GM18907 (cell line): ENCODE results near the gene EVI5L.
"Not testable (repeated sequence)": the region's sequence is repeated elsewhere in the genome, so short reads cannot be mapped to it uniquely, and the experiment has no call there.

Source experiments
- ATAC-seq: cut with Tn5 transposase; IDR thresholded peaks from one replicate; pipeline ENCODE4 v1.9.1; 2021; ENCODE audit warnings: mild to moderate bottlenecking, moderate library complexity; ENCODE audit not compliant: unreplicated experiment

The EVI5L gene

DNA sequence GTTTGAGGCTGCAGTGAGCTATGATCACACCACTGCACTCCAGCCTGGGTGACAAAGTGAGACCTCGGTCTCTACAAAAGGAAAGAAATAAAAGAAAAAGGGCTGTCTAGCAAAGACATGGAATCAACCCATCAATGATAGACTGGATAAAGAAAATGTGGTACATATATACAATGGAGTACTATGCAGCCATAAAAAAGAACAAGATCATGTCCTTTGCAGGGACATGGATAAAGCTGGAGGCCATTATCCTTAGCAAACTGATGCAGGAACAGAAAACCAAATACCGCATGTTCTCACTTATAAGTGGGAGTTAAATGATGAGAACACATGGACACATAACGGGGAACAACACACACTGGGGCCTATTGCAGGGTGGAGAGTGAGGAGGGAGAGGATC is 14.0 kb upstream of the EVI5L start:
- ATAC-seq, result not testable (repeated sequence)

GRCh38 chr19:7817801-7818200 is 12.2 kb upstream of the EVI5L start:
- ATAC-seq, result no peak

GRCh38 chr19:7818806-7819205 is 11.2 kb upstream of the EVI5L start:
- no peak for ATAC-seq

DNA sequence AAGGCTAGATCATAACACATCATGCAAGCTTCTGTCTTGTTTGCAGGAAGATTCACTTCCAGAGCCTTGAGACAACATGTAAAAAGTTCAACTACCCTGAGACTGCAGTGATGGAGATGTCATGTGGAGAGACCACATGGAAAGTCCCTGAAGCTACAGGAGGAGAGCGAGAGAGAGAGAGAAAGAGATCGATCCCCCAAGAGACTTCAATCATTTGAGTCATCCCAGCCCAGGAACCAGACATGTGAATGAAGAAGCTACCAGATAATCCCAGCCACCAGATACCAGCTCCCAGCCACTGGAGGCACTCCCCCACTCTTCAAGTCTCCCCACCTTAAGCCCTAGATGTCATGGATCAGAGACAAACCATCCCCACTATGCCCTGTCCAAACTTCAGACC is 10.7 kb upstream of the EVI5L start:
- ATAC-seq, result peak; percentile 52

GRCh38 chr19:7820588-7820987 is 9.4 kb upstream of the EVI5L start:
- no peak for ATAC-seq

DNA sequence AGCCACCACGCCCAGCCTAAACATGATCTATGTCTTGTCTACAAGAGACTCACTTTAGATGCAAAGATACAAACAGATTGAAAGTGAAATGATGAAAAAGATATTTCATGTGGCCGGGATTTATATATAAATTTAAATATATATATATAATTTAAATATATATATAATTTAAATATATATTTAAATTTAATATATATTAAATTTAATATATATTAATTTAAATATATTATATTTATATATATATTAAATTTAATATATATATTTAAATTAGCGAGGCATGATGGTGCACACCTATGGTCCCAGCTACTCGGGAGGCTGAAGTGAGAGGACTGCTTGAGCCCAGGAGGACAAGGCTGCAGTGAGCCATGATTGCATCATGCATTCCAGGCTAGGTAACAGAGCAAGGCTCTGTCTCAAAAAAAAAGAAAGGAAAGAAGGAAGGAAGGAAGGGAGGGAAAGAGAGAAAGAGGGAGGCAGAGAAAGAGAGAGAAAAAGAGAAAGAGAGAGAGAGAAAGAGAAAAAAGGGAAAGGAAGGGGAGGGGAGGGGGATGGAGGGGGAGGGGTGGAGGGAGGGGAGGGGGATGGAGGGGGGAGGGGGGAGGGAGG is 7.0 kb upstream of the EVI5L start:
- no peak for ATAC-seq

- ATAC-seq, result no peak
Measured at GRCh38 chr19:7823686-7824301, 6.2 kb upstream of the EVI5L start.

DNA sequence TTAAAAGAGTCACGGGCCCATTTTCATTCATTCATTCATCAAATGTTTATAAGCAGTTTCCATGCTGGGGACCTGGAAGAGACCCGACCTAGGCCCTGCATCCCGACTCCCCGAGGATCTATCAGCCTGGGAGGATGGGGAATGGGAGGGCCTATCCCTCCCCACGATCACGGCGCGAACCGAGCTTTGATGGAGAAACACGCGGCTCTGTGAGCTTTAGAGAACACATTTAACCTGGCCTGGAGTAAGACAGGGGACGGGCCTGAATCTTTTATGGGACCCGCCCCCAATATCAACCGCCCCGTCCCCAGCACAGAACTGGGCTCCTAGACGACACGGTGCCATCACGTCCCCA is 875 bp upstream of the EVI5L start:
- ATAC-seq, result no peak

DNA sequence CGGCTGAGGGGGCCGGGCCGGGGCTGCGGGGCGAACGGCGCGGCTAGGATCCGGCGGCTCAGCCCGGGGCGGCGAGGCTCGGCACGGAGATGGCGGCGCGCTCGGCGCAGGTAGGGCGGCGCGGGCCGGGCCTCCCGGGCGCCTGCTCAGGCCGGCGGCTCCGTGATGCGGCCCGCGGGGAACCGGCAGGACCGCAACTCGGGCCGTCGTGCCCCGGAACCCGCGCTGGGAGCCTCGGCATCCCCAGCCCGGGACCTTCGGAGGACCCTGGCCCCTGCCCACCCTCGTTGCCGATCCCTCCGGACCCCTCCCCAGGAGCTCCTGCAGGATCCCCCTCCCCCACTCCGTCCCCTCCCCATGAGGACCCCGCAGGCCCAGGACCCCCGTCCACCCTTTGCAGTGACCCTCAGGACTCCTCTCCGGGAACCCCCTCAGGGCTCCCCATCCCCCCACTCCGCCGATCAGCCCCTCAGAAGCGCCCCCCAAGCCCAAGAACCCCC is 304 bp downstream of the EVI5L start:
- ATAC-seq, result no peak

DNA sequence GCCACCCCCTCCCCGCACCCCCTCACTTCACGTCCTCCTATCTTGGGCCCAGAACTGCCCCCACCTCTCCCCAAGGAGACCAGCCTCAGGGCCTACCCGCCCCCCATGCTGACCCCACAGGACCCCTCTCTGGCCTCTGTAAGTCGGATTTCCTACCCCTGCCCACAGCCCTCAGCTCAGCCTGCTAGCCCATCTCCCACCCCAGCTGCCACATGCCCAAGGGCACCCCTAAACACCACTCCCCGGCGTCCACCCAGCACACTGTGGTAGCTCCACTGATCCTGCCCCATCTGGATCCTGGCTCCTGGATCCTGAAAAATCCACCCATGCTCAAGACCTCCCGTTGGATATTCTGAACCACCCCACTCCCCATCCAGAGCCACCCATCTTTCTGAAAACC is 805 bp downstream of the EVI5L start:
- no peak for ATAC-seq

DNA sequence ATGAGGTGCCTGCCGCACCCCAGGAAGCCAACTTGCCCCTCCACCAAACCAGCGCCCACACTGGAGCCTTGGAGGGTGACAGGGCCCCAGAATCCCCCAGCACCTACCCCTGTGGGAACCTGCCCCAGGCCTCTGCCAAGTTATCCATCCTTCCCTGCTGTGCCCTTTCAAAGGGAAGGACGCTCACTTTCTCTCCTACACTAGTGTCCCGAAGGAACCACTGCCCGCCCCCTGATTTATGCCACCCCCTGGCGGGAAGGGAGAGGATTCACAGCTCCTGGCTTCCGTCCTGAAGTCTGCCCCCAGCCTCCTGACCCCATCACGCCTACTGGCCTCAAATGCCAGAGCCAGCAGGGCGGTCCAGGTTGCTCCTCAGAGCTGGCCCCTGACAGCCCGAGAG is 1.4 kb downstream of the EVI5L start:
- no peak for ATAC-seq

DNA sequence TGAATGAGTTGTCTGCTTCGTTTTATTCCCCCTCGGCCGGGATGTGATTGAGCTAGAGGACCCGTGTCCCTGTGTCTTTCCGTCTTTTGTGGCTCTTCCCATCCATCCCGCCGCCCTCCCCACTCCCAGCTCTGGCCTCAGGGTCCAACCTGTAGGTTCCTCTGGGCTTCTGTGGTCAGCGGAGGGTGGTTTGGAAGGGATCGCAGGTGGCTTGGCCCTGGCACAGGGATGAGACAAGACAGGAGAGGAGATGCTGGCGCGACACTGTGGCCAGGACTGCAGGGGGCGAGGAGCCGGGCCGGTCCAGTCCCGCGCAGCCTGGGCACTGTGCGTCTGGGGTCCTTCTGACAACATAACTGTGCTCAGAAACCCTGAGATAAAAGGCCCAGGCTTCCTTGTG is 2.0 kb downstream of the EVI5L start:
- ATAC-seq, result no peak

DNA sequence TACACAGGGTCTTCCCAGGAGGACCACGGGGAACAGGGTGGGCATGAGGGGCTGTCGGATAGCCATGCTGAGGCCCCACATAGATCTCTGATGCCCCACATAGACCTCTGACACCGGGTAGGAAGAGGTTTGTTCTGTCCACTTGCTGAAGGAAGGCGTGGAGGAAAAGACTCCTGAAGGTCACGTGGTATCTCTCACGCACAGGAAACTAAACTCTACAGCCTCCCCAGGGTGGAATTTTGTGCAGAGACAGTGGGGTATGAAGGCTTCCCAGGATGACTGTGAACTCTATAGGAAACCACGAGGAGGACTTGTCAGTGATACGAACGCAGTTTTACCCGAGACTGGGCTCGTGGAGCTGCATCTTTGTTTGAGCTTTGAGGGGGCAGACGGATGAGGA is 2.8 kb downstream of the EVI5L start:
- ATAC-seq, result no peak

GRCh38 chr19:7833225-7834099 is 3.4 kb downstream of the EVI5L start:
- ATAC-seq, result no peak

DNA sequence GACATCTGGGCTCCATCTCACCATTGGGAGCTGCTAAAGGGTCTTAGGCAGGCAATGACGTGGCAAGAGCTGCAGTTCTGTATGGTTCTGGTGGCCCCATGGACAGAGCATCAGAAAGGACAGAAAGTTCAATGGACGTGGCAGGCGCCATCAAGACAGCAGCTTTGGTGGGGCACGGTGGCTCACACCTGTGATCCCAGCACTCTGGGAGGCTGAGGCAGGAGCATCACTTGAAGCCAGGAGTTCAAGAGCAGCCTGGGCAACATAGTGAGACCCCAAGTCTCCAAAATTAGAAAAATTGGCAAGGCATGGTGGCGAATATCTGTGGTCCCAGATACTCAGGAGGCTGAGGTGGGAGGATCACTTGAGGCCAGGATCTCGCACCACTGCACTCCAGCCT is 9.5 kb downstream of the EVI5L start:
- no peak for ATAC-seq

GRCh38 chr19:7840629-7841028 is 10.6 kb downstream of the EVI5L start:
- no peak for ATAC-seq

DNA sequence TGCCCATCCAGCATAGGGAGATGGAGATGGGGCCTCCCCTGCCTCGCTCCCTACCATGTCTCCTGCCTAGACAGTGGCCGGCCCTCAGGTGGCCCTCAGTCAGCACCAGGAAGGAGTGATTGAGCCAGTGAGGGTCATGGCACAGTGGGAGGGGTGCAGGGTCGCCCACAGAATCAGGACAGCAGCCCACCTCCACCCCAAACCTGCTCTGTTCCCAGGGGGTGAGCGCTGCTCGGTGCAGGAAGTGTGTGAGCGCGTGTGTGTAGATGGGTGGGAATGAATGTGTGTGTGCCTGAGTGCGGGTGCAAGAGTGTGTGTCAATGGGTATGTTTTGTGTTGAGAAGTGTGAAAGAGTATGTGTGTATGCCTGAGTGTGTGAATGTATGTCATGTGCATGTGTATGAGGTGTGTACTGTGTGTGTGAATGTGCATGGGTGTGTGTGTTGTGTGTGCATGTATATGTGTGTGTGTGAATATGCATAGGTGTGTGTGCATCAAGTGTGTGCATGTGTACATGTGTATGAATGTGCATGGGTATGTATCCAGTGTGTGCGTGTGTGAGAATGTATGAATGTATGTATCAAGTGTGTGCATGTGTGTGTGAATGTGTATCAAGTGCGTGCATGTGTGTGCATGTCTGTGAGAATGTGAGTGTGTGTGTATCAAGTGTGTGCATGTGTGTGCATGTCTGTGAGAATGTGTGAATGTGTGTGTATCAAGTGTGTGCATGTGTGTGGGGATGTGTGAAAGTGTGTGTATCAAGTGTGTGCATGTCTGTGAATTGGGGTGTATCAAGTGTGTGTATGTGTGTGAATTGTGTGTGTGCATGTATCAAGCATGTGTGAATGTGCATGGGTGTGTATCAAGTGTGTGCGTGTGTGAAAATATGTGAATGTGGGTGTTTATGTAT is 12.0 kb downstream of the EVI5L start:
- no peak for ATAC-seq

DNA sequence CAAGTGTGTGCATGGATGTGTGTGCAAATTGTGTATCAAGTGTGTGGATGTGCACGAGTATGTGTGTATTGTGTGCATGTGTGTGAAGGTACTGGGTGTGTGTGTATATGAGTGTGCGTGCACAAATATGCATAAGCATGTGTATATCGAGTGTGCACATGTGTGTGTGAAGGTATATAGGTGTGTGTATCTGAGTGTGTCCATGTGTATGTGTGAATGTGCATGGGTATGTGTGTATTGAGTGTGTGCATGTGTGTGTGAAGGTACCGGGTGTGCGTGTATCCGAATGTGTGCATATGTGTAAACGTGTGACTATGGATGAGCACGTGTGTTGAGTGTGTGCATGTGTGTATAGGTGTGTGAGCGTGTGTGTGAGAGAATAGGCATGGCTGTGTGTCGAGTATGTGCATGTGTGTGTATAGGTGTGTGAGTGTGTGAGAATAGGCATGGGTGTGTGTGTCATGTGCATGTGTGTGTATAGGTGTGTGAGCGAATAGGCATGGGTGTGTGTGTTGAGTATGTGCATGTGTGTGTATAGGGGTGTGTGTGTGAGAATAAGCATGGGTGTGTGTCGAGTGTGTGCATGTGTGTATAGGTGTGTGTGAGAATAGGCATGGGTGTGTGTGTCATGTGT is 12.8 kb downstream of the EVI5L start:
- ATAC-seq, result no peak

DNA sequence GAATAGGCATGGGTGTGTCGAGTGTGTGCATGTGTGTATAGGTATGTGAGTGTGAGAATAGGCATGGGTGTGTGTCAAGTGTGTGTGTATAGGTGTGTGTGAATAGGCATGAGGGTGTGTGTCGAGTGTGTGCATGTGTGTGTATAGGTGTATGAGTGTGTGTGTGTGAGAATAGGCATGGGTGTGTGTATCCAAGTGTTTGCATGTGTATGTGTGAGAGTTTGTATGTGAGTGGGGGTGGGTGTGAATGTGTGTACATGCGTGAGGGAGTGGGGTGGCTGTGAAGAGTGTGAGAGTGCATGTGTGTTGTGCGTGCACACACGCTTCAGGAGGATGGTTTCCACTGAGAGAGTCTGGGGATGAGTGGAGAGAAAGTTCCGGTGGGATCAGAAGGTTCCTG is 13.5 kb downstream of the EVI5L start:
- no peak for ATAC-seq

DNA sequence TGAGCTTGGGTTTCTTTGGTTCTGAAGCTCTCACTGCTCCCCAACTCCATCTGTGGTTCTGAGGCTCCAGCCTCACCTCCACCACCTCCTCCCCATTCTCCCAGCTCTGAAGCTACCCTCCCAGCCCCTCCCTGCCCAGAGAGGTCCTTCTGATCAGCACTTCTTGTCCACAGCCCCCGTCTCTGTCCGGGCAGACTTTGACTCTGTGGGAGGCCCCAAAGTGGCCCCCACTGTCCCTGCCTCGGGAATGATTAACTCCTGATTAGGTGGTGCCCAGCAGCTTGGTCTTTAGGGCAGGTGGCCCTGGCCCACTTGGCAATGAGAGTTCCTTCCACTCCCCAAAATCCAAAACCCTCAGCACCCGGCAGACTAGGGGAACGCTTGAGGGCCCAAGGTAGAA is 14.4 kb downstream of the EVI5L start:
- no peak for ATAC-seq

GRCh38 chr19:7844951-7845350 is 14.9 kb downstream of the EVI5L start:
- ATAC-seq, result no peak
